Mucosa of descending colon (tissue), 3 donors: Measurements from ENCODE around the gene SORBS1. TPM values are rescaled to one million over a fixed set of nuclear protein-coding genes. Genes with fewer than 3 reads are reported as not detected.

Experiments
- ATAC-seq: fragments of 200-7000 bp; cut with Tn5 transposase; one replicate; pipeline ENCODE4 v1.9.1; 2020; ENCODE audit warnings: mild to moderate bottlenecking, moderate library complexity
- DNase-seq, 3 donors: peaks; one replicate each; pipeline ENCODE4 v3.0.0-alpha.2; 2020
- H3K36me3 ChIP-seq: fragments of 200-600 bp; one replicate; pipeline ENCODE4 v1.8.0; 2021; ENCODE audit warnings: low read depth, mild to moderate bottlenecking
- H3K4me1 ChIP-seq: fragments of 200-600 bp; one replicate; pipeline ENCODE4 v1.8.0; 2021; ENCODE audit warnings: low read depth, mild to moderate bottlenecking
- H3K4me3 ChIP-seq: fragments of 200-600 bp; one replicate; pipeline ENCODE4 v1.8.0; 2021; ENCODE audit warnings: mild to moderate bottlenecking
- H3K9me3 ChIP-seq: fragments of 200-600 bp; one replicate; pipeline ENCODE4 v1.8.0; 2021; ENCODE audit warnings: mild to moderate bottlenecking
- intact Hi-C, 2 donors: fragments of 100-400 bp; cut with DNase I in 1 of 2; cut with micrococcal nuclease in 1 of 2; formaldehyde crosslinking; loops; one replicate each; pipeline versions ENCODE4 v1.11.0 to v1.11.1; 2022; cut with DNase I, micrococcal nuclease
- total RNA-seq, 3 donors: library from RNA; stranded (reverse); fragmentation: NEBNext Ultra II Directional in 2 of 3; extraction: Animal tissue kit (Norgen Biotek cat#: 25700) in 2 of 3; gene quantifications; one replicate each; pipeline versions ENCODE4 v1.2.1 to v1.2.4, GENCODE V29; 2021 to 2023
- TF ChIP-seq, protein P1 (sequence below): fragments of 200-600 bp; IDR thresholded peaks from one replicate; pipeline ENCODE4 v1.8.0; 2022; ENCODE audit warnings: antibody characterized with exemption, mild to moderate bottlenecking
- donor health status: DM: no; HTN: no; CAD: no; lungs with moderate emphysema.
- donor health status: DM: no; HTN: no; CAD: no.
- donor health status: DM: no; HTN: yes; CAD: no.

SORBS1 gene
- total RNA-seq, 3 donors from 2014 or later: 48.9 to 699 (median 99.3) TPM

DNA sequence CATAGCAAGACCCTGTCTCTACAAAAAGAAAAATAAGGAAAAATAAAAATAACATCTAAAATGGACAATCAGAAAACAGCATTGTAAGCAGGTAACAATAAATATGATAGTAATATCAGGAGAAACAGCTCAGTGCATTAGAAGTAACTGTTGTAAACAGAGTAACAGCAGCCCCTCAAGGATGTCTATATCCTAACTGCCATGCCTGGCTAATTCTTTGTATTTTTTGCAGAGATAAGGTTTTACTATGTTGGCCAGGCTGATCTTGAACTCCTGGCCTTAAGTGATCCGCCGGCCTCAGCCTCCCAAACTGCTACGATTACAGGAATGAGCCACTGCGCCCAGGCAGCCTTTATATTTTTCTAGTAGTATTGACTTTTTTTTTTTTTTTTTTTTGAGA is 7.5 kb downstream of the SORBS1 start:
- TF ChIP-seq, protein P1, sequence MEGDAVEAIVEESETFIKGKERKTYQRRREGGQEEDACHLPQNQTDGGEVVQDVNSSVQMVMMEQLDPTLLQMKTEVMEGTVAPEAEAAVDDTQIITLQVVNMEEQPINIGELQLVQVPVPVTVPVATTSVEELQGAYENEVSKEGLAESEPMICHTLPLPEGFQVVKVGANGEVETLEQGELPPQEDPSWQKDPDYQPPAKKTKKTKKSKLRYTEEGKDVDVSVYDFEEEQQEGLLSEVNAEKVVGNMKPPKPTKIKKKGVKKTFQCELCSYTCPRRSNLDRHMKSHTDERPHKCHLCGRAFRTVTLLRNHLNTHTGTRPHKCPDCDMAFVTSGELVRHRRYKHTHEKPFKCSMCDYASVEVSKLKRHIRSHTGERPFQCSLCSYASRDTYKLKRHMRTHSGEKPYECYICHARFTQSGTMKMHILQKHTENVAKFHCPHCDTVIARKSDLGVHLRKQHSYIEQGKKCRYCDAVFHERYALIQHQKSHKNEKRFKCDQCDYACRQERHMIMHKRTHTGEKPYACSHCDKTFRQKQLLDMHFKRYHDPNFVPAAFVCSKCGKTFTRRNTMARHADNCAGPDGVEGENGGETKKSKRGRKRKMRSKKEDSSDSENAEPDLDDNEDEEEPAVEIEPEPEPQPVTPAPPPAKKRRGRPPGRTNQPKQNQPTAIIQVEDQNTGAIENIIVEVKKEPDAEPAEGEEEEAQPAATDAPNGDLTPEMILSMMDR: no peak
- DNase-seq (no peak), ATAC-seq (no peak)
- intact Hi-C loops: no loop called here
- peaks cover 11% of the 10 kb centered on the region for H3K4me1 ChIP-seq
- no peaks in the 10 kb centered on the region for H3K36me3 ChIP-seq
- no peaks in the 10 kb centered on the region for H3K9me3 ChIP-seq
- H3K4me3 ChIP-seq: no peak overlapping the region

DNA sequence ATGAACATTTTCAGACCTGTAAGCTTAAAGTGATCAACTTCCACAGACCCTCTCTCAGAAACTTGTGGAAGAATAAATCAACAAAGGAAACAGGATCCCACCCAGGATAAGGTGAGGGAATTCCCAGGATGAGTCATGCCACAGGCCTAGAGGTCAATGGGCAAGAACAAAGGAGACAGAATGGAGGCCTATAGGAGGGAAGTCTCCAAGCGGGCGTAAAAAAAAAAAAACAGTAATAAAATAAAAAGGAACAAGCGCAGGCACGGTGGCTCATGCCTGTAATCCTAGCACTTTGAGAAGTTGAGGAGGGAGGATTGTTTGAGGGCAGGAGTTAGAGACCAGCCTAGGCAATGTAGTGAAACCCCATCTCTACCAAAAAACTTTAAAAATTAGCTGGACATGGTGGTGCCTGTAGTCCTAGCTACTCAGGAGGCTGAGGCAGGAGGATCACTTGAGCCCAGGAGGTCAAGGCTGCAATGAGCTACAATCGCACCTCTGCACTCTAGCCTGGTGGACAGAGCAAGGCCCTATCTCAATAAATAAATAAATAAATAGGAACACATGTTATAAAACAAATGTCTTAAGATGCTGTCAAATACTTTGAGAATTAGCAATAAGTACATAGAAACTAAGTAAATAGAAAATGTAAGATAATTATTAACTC is 8.4 kb downstream of the SORBS1 start:
- ATAC-seq: peak; percentile 84
- Histone ChIP-seq H3K9me3 (no peaks in the 10 kb centered on the region), H3K4me1 (peaks cover 11% of the 10 kb centered on the region), H3K36me3 (no peaks in the 10 kb centered on the region), H3K4me3 (no peak overlapping the region)
- intact Hi-C loops: no loop called here
- no peak for DNase-seq
- TF ChIP-seq, protein P1: no peak

- TF ChIP-seq, protein P1: no peak
- Histone ChIP-seq H3K36me3 (no peaks in the 10 kb centered on the region), H3K4me3 (no peak overlapping the region), H3K9me3 (no peaks in the 10 kb centered on the region), H3K4me1 (peaks cover 15% of the 10 kb centered on the region)
- DNase-seq (peak in 1 of 3 donors; percentile 52), ATAC-seq (peak; percentile 62)
- intact Hi-C loops: no loop called here
These were observed 11.0 kb downstream of the SORBS1 start for GRCh38 chr10:95550073-95550672.

GRCh38 chr10:95547791-95548435 is 13.3 kb downstream of the SORBS1 start:
- TF ChIP-seq, protein P1: no peak

DNA sequence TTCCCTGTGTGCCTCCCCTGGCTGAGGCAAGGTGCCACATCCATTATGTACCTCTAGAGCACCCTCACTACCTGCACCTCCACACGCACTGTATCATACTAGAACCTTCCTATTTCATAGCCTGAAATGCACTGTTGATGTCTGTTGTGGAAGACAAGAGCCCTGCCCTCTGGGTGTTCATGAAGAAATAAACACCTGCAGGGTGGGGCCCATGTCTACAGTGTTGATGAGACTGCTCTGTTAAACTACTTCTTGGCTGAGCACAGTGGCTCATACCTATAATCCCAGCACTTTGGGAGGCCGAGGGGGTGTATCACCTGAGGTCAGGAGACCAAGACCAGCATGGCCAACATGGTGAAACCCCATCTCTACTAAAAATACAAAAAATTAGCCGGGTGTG is 14.0 kb downstream of the SORBS1 start:
- DNase-seq (peak in 1 of 3 donors; percentile 67), ATAC-seq (peak; percentile 54)
- TF ChIP-seq, protein P1: no peak
- intact Hi-C loops: no loop called here
- no peaks in the 10 kb centered on the region for H3K36me3 ChIP-seq
- peaks cover 14% of the 10 kb centered on the region for H3K4me1 ChIP-seq
- H3K4me3 ChIP-seq: no peak overlapping the region
- no peaks in the 10 kb centered on the region for H3K9me3 ChIP-seq

More at GRCh38 chr10:95547791-95548435, 13.3 kb downstream of the SORBS1 start:
- H3K36me3 ChIP-seq: no peaks in the 10 kb centered on the region
- intact Hi-C loops: no loop called here
- no peaks in the 10 kb centered on the region for H3K9me3 ChIP-seq
- H3K4me1 ChIP-seq: peaks cover 12% of the 10 kb centered on the region
- DNase-seq (no peak), ATAC-seq (no peak)
- H3K4me3 ChIP-seq: no peak overlapping the region
